Dendritic cell treated with granulocyte-macrophage colony-stimulating factor and Interleukin-4, amounts not matched to agents 40 ng/mL and 50 ng/mL, for 4 days (primary cell): ENCODE results near the gene TEX38.

ENCODE experiments used
- H3K27ac Mint-ChIP-seq: one replicate; pipeline ENCODE4 v1.8.0; 2022; ENCODE audit warnings: mild to moderate bottlenecking, mixed read lengths
- H3K27me3 Mint-ChIP-seq: one replicate; pipeline ENCODE4 v1.8.0; 2022; ENCODE audit warnings: mild to moderate bottlenecking, mixed read lengths
- H3K36me3 Mint-ChIP-seq: one replicate; pipeline ENCODE4 v1.8.0; 2022; ENCODE audit warnings: low read depth, mixed read lengths
- H3K4me1 Mint-ChIP-seq: one replicate; pipeline ENCODE4 v1.8.0; 2022; ENCODE audit warnings: low read depth, mixed read lengths
- H3K4me3 Mint-ChIP-seq: one replicate; pipeline ENCODE4 v1.8.0; 2022; ENCODE audit warnings: mild to moderate bottlenecking, moderate library complexity, mixed read lengths
- H3K9me3 Mint-ChIP-seq: one replicate; pipeline ENCODE4 v1.8.0; 2022; ENCODE audit warnings: mixed read lengths
- intact Hi-C: fragments of 100-400 bp; cut with micrococcal nuclease; formaldehyde crosslinking; loops from one replicate; pipeline ENCODE4 v1.15.0; 2022

Gene TEX38

GRCh38 chr1:46671554-46671953 is at the start of gene TEX38:
TSS of gene TEX38 (plus strand) at chr1:46671854. CDS start at chr1:46671935, 81 bp downstream.
- H3K27ac Mint-ChIP-seq = no peak within 1 kb of the TSS
- no peaks in the 10 kb centered on the region for H3K27me3 Mint-ChIP-seq

DNA sequence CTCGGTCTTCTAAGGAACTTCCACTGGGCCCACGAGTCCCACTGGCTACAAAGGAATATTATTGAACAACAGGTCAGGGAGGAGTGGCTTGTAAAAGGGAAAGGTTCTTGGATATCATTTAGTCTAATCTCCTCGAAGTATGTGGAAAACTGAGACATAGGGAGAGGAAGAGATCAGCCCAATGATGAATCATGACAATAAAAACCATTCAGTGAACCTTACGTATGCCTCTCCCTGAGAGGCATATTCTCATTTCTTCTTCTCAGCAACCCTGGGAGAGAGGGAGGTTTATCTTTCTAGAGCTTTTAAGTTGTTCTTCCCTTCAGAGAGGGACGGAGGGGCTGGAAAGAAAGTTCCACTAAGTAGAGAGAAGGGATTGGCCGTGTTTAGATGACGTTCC is 49.7 kb upstream of the TEX38 start:
- no peaks in the 10 kb centered on the region for H3K9me3 Mint-ChIP-seq
- H3K4me3 Mint-ChIP-seq = no peak overlapping the region
- H3K27ac Mint-ChIP-seq = peak overlapping the region; percentile 48
- H3K36me3 Mint-ChIP-seq = peaks cover 2% of the 10 kb centered on the region
- H3K4me1 Mint-ChIP-seq = peaks cover 59% of the 10 kb centered on the region
- intact Hi-C loops = loop anchor here (2.0 kb wide), 1 partner anchor 103 kb away; no protein-coding TSS in a partner anchor
- no peaks in the 10 kb centered on the region for H3K27me3 Mint-ChIP-seq

More at GRCh38 chr1:46671554-46671953, at the start of gene TEX38:
- no peaks in the 10 kb centered on the region for H3K9me3 Mint-ChIP-seq
- H3K36me3 Mint-ChIP-seq = peaks cover 44% of the 10 kb centered on the region
- intact Hi-C loops = no loop called here
- peaks cover 12% of the 10 kb centered on the region for H3K4me1 Mint-ChIP-seq
- H3K4me3 Mint-ChIP-seq = no peak within 1 kb of the TSS

DNA sequence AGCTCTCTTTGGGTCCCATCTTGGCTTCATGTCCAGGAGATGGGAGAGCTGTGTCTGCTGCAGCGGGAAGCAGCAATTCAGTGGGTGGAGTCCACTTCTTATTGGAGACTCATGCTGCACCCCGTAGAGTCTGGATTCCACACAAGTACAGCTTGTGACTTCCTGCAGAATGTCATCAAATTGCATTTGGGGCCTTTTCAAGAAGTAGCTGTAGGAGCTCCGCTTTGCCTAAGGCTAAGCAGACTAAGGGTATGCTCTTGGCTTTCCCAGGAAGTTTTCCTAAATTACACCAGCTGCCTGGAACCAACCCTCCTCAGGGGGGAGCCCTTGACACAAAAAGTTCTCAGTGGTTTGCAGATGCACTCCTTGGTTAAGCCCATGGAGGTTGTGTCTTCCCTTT is 49.3 kb upstream of the TEX38 start:
- Mint-ChIP-seq H3K27me3 (no peaks in the 10 kb centered on the region), H3K4me3 (no peak overlapping the region), H3K27ac (peak overlapping the region; percentile 48), H3K4me1 (peaks cover 55% of the 10 kb centered on the region), H3K36me3 (no peaks in the 10 kb centered on the region), H3K9me3 (no peaks in the 10 kb centered on the region)
- intact Hi-C loops = loop anchor here (2.0 kb wide), 1 partner anchor 102 kb away; no protein-coding TSS in a partner anchor

DNA sequence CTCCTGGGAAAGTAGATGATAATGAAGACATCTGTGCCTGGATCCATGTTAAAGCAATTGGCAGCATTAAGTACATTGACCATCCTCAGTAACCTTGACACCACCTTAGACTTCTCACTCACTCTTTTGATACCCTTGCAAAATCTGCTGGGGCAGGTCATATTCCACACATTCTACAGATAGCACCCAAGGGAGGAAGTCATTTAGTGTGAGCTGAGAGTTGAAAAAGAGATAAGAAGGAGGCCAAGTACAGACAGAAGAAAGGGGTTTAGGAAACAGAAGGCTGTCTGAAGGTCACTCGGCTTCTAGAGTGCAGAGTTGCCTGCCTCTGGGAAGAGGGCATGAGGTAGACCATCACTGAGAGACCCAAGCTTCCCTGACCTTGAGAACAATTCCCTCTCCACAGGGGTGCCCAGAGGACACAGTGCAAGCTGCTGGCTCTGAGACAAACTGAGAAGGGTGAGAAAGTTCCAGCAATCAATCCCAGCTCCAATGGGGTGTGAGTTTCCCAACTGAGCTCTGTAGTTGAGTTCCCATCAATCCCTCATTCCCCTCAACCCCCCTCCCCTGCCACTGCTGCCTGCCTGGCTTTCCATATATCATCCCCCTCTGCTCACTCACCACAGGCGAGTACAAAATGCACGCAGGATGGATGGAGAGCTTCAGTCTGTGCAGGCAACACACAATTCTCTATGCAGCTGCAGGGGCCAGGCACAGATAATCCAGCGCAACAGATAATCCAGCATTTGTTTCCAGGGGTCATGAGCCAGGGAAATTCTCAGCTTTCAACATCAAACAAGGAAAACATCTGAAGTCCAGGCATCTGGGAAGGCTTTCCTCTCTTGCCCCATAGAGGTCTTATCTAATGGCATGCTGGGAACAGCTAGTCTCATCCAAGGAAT is 47.7 kb upstream of the TEX38 start:
- Mint-ChIP-seq H3K36me3 (no peaks in the 10 kb centered on the region), H3K4me1 (peaks cover 38% of the 10 kb centered on the region), H3K27me3 (no peaks in the 10 kb centered on the region), H3K4me3 (no peak overlapping the region), H3K27ac (no peak overlapping the region), H3K9me3 (no peaks in the 10 kb centered on the region)
- intact Hi-C loops = loop anchor here (2.0 kb wide), 1 partner anchor 101 kb away; no protein-coding TSS in a partner anchor

DNA sequence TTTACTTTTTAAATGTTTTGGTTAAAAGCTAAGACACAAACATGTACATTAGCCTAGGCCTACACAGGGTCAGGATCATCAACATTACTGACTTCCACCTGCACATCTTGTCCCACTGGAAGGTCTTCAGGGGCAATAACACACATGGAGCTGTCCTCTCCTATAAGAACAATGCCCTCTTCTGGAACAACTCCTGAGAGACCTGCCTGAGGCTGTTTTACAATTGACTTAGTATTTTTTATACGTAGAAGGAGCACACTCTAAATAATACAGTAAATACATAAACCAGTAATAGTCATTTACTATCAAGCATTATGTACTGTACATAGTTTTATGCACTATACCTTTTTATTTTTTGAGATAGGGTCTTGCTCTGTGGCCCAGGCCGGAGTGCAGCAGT is 40.9 kb upstream of the TEX38 start:
- peaks cover 50% of the 10 kb centered on the region for H3K36me3 Mint-ChIP-seq
- no peaks in the 10 kb centered on the region for H3K4me1 Mint-ChIP-seq
- no peak overlapping the region for H3K27ac Mint-ChIP-seq
- H3K9me3 Mint-ChIP-seq = no peaks in the 10 kb centered on the region
- intact Hi-C loops = no loop called here
- no peaks in the 10 kb centered on the region for H3K27me3 Mint-ChIP-seq
- no peak overlapping the region for H3K4me3 Mint-ChIP-seq

DNA sequence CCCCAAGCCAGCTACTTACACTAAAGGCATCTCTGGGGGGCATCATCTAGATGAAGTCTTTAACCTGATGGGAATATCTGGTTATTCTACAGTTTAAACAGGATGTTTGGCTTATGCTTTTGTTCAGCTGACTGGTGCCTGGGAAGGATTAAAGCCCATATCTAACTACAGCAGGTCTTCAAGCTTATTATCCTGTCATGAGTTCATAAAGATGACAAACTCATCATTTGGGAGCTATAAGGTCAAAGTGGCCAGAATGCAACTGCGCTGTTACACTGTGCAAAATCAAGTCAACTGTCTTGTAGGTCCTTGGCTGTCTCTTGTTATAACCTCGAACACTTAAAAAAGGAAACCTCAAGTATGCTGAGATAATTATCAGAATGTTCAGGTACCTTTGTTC is 36.4 kb upstream of the TEX38 start:
- H3K36me3 Mint-ChIP-seq = peaks cover 66% of the 10 kb centered on the region
- no peaks in the 10 kb centered on the region for H3K9me3 Mint-ChIP-seq
- no peak overlapping the region for H3K4me3 Mint-ChIP-seq
- H3K27me3 Mint-ChIP-seq = no peaks in the 10 kb centered on the region
- H3K27ac Mint-ChIP-seq = no peak overlapping the region
- H3K4me1 Mint-ChIP-seq = peaks cover under 1% of the 10 kb centered on the region
- intact Hi-C loops = no loop called here

GRCh38 chr1:46637444-46638083 is 34.1 kb upstream of the TEX38 start:
- Mint-ChIP-seq H3K27me3 (no peaks in the 10 kb centered on the region), H3K27ac (no peak overlapping the region), H3K4me3 (no peak overlapping the region), H3K4me1 (peaks cover 24% of the 10 kb centered on the region), H3K36me3 (peaks cover 65% of the 10 kb centered on the region), H3K9me3 (no peaks in the 10 kb centered on the region)
- intact Hi-C loops = no loop called here

DNA sequence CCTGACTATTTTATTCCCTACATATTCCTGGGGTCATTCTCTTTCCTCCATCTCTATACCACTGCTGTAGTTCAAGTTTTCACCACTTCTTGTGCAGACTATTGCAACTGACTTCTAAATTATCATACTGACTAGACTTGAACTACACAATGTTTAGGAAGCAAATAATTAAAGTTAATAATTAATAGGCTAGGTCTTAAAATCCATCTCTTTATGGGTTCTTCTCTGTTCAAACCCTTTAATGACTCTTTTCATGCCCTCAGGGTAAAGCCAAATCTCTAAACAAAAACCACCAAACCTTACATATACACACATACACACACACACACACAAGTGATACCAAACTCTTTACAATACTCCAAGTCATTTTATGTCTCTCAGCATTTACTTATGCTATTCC is 32.7 kb upstream of the TEX38 start:
- Mint-ChIP-seq H3K27ac (no peak overlapping the region), H3K27me3 (no peaks in the 10 kb centered on the region), H3K9me3 (no peaks in the 10 kb centered on the region), H3K4me3 (no peak overlapping the region), H3K4me1 (peaks cover 24% of the 10 kb centered on the region), H3K36me3 (peaks cover 60% of the 10 kb centered on the region)
- intact Hi-C loops = no loop called here

DNA sequence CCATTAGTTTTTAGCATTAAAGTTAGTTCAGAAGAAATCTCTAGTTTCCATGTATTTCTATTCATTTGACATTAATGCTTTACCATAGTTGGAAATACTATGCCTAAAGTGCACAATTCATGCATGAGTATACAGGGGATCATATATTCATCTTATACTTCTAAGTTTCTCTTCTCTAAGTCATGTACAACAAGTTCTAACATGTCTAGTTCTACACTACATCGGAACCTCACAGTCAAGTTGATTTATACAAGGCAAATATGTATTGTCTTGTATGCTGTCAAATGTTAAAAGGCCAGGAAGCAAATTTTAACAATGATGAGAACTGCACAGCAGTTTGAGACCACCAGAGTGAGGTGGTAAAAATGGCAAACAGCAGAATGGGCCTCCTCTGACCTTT is 32.1 kb upstream of the TEX38 start:
- Mint-ChIP-seq H3K36me3 (peaks cover 54% of the 10 kb centered on the region), H3K27ac (no peak overlapping the region), H3K4me3 (no peak overlapping the region), H3K27me3 (no peaks in the 10 kb centered on the region), H3K4me1 (peaks cover 24% of the 10 kb centered on the region), H3K9me3 (no peaks in the 10 kb centered on the region)
- intact Hi-C loops = no loop called here

DNA sequence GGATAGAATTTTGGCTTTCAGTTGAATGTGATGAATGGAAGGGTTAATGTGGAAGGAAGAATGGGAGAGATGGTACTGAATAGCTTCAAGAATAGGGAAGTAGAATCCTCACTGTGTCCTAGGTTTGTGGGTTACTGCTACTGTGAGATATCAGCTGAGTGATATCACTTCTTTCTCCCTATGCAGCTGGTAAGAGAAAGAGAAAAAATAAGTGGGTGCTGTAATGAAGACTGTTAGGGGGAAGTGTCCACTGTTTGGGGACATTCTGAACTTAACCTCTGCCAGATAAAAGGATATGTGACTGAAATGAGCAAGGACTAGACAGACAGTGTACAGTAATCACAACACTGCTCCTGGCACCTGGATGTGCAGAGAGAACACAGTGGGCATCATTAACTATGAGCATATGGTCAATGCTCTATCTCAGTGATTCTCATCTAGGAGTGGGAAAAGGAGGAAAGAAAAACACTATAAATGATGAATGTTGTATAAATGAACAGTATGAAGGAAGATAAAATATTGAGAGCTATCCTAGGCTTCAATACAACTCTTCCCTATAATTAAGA is 29.5 kb upstream of the TEX38 start:
- H3K27ac Mint-ChIP-seq = no peak overlapping the region

DNA sequence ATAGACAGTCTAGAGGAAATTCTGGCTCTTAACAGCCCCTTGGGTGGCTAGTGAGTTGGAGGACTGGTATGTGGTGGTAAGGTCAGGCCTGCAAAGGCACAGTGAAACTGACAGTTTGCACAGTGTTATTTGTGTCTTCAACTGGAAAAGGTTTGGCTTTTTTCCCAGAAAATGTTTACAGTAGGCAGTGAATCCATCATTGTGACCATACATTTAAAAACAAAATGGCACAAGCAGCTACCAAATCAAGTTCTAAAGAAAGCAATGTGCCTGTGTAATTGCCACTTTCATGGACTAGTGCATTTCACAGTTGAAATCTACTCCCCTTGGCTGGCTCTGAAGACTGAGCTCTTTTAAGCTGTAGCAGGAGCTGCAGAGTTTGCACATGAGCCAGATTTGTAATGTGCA is 28.3 kb upstream of the TEX38 start:
- Mint-ChIP-seq H3K27ac (no peak overlapping the region), H3K27me3 (no peaks in the 10 kb centered on the region), H3K36me3 (peaks cover 35% of the 10 kb centered on the region), H3K4me3 (no peak overlapping the region), H3K9me3 (no peaks in the 10 kb centered on the region), H3K4me1 (peaks cover 30% of the 10 kb centered on the region)
- intact Hi-C loops = no loop called here

More for the DNA sequence above, 29.5 kb upstream of the TEX38 start:
- no peaks in the 10 kb centered on the region for H3K9me3 Mint-ChIP-seq
- intact Hi-C loops = no loop called here
- peaks cover 30% of the 10 kb centered on the region for H3K4me1 Mint-ChIP-seq
- no peak overlapping the region for H3K4me3 Mint-ChIP-seq
- peaks cover 34% of the 10 kb centered on the region for H3K36me3 Mint-ChIP-seq
- no peaks in the 10 kb centered on the region for H3K27me3 Mint-ChIP-seq

- intact Hi-C loops = no loop called here
- H3K4me1 Mint-ChIP-seq = peaks cover 23% of the 10 kb centered on the region
- no peak overlapping the region for H3K4me3 Mint-ChIP-seq
- H3K36me3 Mint-ChIP-seq = peaks cover 58% of the 10 kb centered on the region
- no peak overlapping the region for H3K27ac Mint-ChIP-seq
- peaks cover 9% of the 10 kb centered on the region for H3K9me3 Mint-ChIP-seq
- no peaks in the 10 kb centered on the region for H3K27me3 Mint-ChIP-seq
Observed at GRCh38 chr1:46645815-46646214, 25.8 kb upstream of the TEX38 start.

DNA sequence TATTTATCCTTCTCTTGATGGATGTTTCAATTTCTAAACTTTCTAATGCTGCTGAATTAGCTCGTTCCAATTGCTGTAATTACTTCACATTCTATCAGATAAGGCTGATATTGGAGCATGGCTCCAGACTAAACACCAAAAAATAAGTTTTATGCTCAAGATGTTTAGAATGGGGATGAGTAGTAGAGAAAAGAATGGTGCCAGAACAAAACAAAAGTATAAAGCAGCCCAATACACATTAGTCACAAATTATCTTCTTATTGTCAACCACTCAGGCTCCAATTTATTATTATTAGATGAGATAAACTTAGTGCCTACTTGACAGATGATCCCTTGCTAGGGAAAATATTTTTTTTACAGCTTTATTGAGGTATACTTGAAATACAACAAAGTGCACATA is 25.3 kb upstream of the TEX38 start:
- Mint-ChIP-seq H3K4me3 (no peak overlapping the region), H3K36me3 (peaks cover 61% of the 10 kb centered on the region), H3K27ac (no peak overlapping the region), H3K27me3 (no peaks in the 10 kb centered on the region), H3K9me3 (peaks cover 10% of the 10 kb centered on the region), H3K4me1 (peaks cover 18% of the 10 kb centered on the region)
- intact Hi-C loops = no loop called here

GRCh38 chr1:46646844-46647243 is 24.8 kb upstream of the TEX38 start:
- intact Hi-C loops = no loop called here
- peaks cover 60% of the 10 kb centered on the region for H3K36me3 Mint-ChIP-seq
- peaks cover 10% of the 10 kb centered on the region for H3K9me3 Mint-ChIP-seq
- no peak overlapping the region for H3K27ac Mint-ChIP-seq
- peaks cover 13% of the 10 kb centered on the region for H3K4me1 Mint-ChIP-seq
- no peaks in the 10 kb centered on the region for H3K27me3 Mint-ChIP-seq
- no peak overlapping the region for H3K4me3 Mint-ChIP-seq
